Lung (tissue), 12 donors: Measurements from ENCODE around the gene STAB2. TPM values are rescaled to one million over a fixed set of nuclear protein-coding genes. Genes with fewer than 3 reads are reported as not detected.

Experiments
- ATAC-seq: fragments of 200-7000 bp; cut with Tn5 transposase; one replicate; pipeline ENCODE4 v1.9.1; 2020; ENCODE audit warnings: moderate number of reproducible peaks; ENCODE audit not compliant: insufficient read depth, low FRiP score
- DNase-seq, 3 donors: peaks; one replicate each; pipeline ENCODE4 v3.0.0-alpha.2; 2013 to 2017
- H3K27ac ChIP-seq, 2 donors: one replicate each; pipeline ENCODE4 v1.5.1; 2013; ENCODE audit warnings: mild to moderate bottlenecking in 2 of 2, moderate library complexity in 2 of 2, control low read depth in 1 of 2, inconsistent platforms in 1 of 2, low read depth in 1 of 2, low read length in 1 of 2
- H3K27me3 ChIP-seq, 3 donors: one replicate each; pipeline ENCODE4 v1.5.1; 2013; ENCODE audit warnings: low read length in 2 of 3; ENCODE audit not compliant: control insufficient read depth in 3 of 3, insufficient read depth in 3 of 3
- H3K36me3 ChIP-seq, 4 donors: one replicate each; pipeline ENCODE4 v1.5.1; 2013; ENCODE audit warnings: low read length in 4 of 4, mild to moderate bottlenecking in 1 of 4, moderate library complexity in 1 of 4; ENCODE audit not compliant: control insufficient read depth in 4 of 4, insufficient read depth in 4 of 4
- H3K4me1 ChIP-seq, 5 donors: one replicate each; pipeline ENCODE4 v1.5.1; 2013; ENCODE audit warnings: low read length in 5 of 5, mild to moderate bottlenecking in 2 of 5, moderate library complexity in 1 of 5; ENCODE audit not compliant: control insufficient read depth in 5 of 5, insufficient read depth in 5 of 5
- H3K4me3 ChIP-seq: one replicate; pipeline ENCODE4 v1.5.1; 2013; ENCODE audit warnings: mild to moderate bottlenecking, control low read depth, moderate library complexity
- H3K9ac ChIP-seq, 2 donors: one replicate each; pipeline ENCODE4 v1.5.1; 2013; ENCODE audit warnings: low read length in 2 of 2, control low read depth in 1 of 2; ENCODE audit not compliant: insufficient read depth in 1 of 2
- H3K9me3 ChIP-seq, 4 donors: one replicate each; pipeline ENCODE4 v1.5.1; 2013; ENCODE audit warnings: low read length in 3 of 4, mild to moderate bottlenecking in 1 of 4, moderate library complexity in 1 of 4; ENCODE audit not compliant: control insufficient read depth in 4 of 4, insufficient read depth in 3 of 4
- CTCF ChIP-seq: IDR thresholded peaks from 2 replicates; pipeline ENCODE4 v1.5.1; 2012; ENCODE audit warnings: mild to moderate bottlenecking; ENCODE audit errors: control extremely low read depth, extremely low read depth
- WGBS, 2 donors: extraction: QIAGEN DNeasy Blood & Tissue Kit; methylation state at CpG; one replicate each; pipeline ENCODE4 v1.1.7; 2013; 5-methylcytosine and 5-hydroxymethylcytosine counted together
- polyA plus RNA-seq, 2 donors: library from polyadenylated mRNA; stranded (reverse); fragments of 200-250 nt; gene quantifications; one replicate each; pipeline ENCODE4 v1.2.1, GENCODE V29; 2013
- total RNA-seq, 2 donors: library from RNA; depleted of rRNA in 1 of 2; stranded (reverse); fragments of >200 nt in 1 of 2; gene quantifications; one replicate each; pipeline ENCODE4 v1.2.1, GENCODE V29; 2014 to 2021
- donor health status: control.
- donor health status: control.
- donor health status: Bipolar disorder and iron deficiency.
- donor health status: healthy.
- donor health status: DM: yes; HTN: yes; CAD: no.

STAB2 gene
- total and polyA plus RNA-seq, 4 donors = 0.06 to 10.0 (median 0.43) TPM

- no peak overlapping the region for H3K4me3 ChIP-seq
- H3K27me3 ChIP-seq = no peaks in the 10 kb centered on the region
- ATAC-seq = no peak
- peaks cover 0 to 4% (median 0%) of the 10 kb centered on the region in 5 donors for H3K4me1 ChIP-seq
- TF ChIP-seq CTCF = no peak
- peaks cover 0 to 12% (median 4%) of the 10 kb centered on the region in 4 donors for H3K36me3 ChIP-seq
- H3K27ac ChIP-seq = no peak overlapping the region
- WGBS, 2 donors = 87 to 89% methylated on average over 5 of the region's 5 CpGs
- DNase-seq = no peak
- H3K9me3 ChIP-seq = peaks cover 0 to 2% (median 0%) of the 10 kb centered on the region in 4 donors
- no peak overlapping the region for H3K9ac ChIP-seq
Observed at GRCh38 chr12:103783744-103784664, 196.9 kb downstream of the STAB2 start.

- no peak for TF ChIP-seq CTCF
- Histone ChIP-seq H3K27me3 (no peaks in the 10 kb centered on the region), H3K9me3 (no peaks in the 10 kb centered on the region), H3K4me3 (no peak overlapping the region), H3K36me3 (peaks cover 0 to 7% (median 2%) of the 10 kb centered on the region in 4 donors), H3K27ac (no peak overlapping the region), H3K9ac (no peak overlapping the region), H3K4me1 (no peaks in the 10 kb centered on the region)
- no peak for ATAC-seq
- 78 to 84% methylated on average over 4 of the region's 4 CpGs for WGBS, 2 donors
- DNase-seq = no peak
Observed at GRCh38 chr12:103785243-103786031, 198.4 kb downstream of the STAB2 start.

- Histone ChIP-seq H3K9ac (no peak overlapping the region), H3K27ac (no peak overlapping the region), H3K9me3 (no peaks in the 10 kb centered on the region), H3K4me1 (no peaks in the 10 kb centered on the region), H3K36me3 (peaks cover 0 to 7% (median 2%) of the 10 kb centered on the region in 4 donors), H3K27me3 (no peaks in the 10 kb centered on the region), H3K4me3 (no peak overlapping the region)
- TF ChIP-seq CTCF = no peak
- ATAC-seq (no peak), DNase-seq (no peak)
Observed at GRCh38 chr12:103786201-103786600, 199.1 kb downstream of the STAB2 start.
